GM12878 (cell line): Measurements from ENCODE around the gene PHF20. TPM values are rescaled to one million over a fixed set of nuclear protein-coding genes. Genes with fewer than 3 reads are reported as not detected.

Experiments
- ATF2 ChIP-seq: IDR thresholded peaks from 2 replicates; pipeline ENCODE4 v1.6.1; 2012; ENCODE audit warnings: low read length, inconsistent platforms
- CHD4 ChIP-seq: fragments of 200-600 bp; sonication (generic); IDR thresholded peaks from 2 replicates; pipeline ENCODE4 v1.6.1; 2016; ENCODE audit warnings: mild to moderate bottlenecking
- ELK1 ChIP-seq: IDR thresholded peaks from 2 replicates; pipeline ENCODE4 v1.6.1; 2012; ENCODE audit warnings: low read depth, low read length, improper control_type of control experiment
- HSF1 ChIP-seq: fragments of 150-350 bp; IDR thresholded peaks from 2 replicates; pipeline ENCODE4 v1.6.1; 2014; ENCODE audit warnings: mild to moderate bottlenecking, low read depth, low read length
- LARP7 ChIP-seq: fragments of 450-650 bp; IDR thresholded peaks from 2 replicates; pipeline ENCODE4 v1.6.1; 2017; ENCODE audit warnings: mild to moderate bottlenecking
- NKRF ChIP-seq: fragments of 450-650 bp; conservative IDR thresholded peaks from 2 replicates; pipeline ENCODE4 v1.6.1; 2017; ENCODE audit warnings: mild to moderate bottlenecking, moderate library complexity
- NR2F1 ChIP-seq: fragments of 450-650 bp; conservative IDR thresholded peaks from 2 replicates; pipeline ENCODE4 v1.6.1; 2017; ENCODE audit warnings: mild to moderate bottlenecking
- NRF1 ChIP-seq: conservative IDR thresholded peaks from 2 replicates; pipeline ENCODE4 v1.6.1; 2011; ENCODE audit warnings: mild to moderate bottlenecking, low read depth, low read length, improper control_type of control experiment
- PRDM15 ChIP-seq: fragments of 450-650 bp; formaldehyde crosslinking; IDR thresholded peaks from 2 replicates; pipeline ENCODE4 v1.4.0; 2020; ENCODE audit warnings: mild to moderate bottlenecking, moderate library complexity
- RAD51 ChIP-seq: fragments of 450-650 bp; IDR thresholded peaks from 2 replicates; pipeline ENCODE4 v1.6.1; 2016; ENCODE audit warnings: moderate library complexity, mild to moderate bottlenecking, inconsistent platforms
- REST ChIP-seq: IDR thresholded peaks from 2 replicates; pipeline ENCODE4 v1.6.1; 2012; ENCODE audit warnings: mild to moderate bottlenecking, low read depth, low read length
- SMARCA5 ChIP-seq: fragments of 450-650 bp; IDR thresholded peaks from 2 replicates; pipeline ENCODE4 v1.6.1; 2017; ENCODE audit warnings: mild to moderate bottlenecking
- SMC3 ChIP-seq: IDR thresholded peaks from 2 replicates; pipeline ENCODE4 v1.6.1; 2011; ENCODE audit warnings: low read length, improper control_type of control experiment, borderline replicate concordance
- ZNF217 ChIP-seq: fragments of 450-650 bp; IDR thresholded peaks from 2 replicates; pipeline ENCODE4 v1.6.1; 2017; ENCODE audit warnings: antibody characterized with exemption, mild to moderate bottlenecking
- polyA plus RNA-seq, 11 experiments: library from polyadenylated mRNA; depleted of rRNA in 4 of 11; unstranded in 6 of 11; stranded (reverse) in 5 of 11; fragments of >200 nt; fragmentation: Nextera tagmentation in 4 of 11; fragmentation: Illumina TruSeq in 1 of 11; extraction: Ambion mirVana in 4 of 11; extraction: Trizol in 1 of 11; gene quantifications; 1 replicate in 1 of 11; 2 replicates in 10 of 11; pipeline versions ENCODE4 v1.2.1 to v1.2.3, GENCODE V29; 2011 to 2016; ENCODE audit warnings: inconsistent platforms in 2 of 11, missing spikeins in 2 of 11, low read depth in 1 of 11
- total RNA-seq, 4 experiments: library from RNA; depleted of rRNA in 3 of 4; stranded (reverse); fragments of >200 nt in 3 of 4; fragmentation: Illumina TruSeq in 1 of 4; extraction: Trizol in 1 of 4; gene quantifications; 2 replicates each; pipeline versions ENCODE4 v1.2.1 to v1.2.3, GENCODE V29; 2013 to 2021

The PHF20 gene
- total and polyA plus RNA-seq, 10 of the 15 experiments (the other 5 are each of a cell fraction or from before 2014, with no cell fraction given) = 31.6 to 91.2 (median 46.8) TPM

GRCh38 chr20:35954200-35954906 lies 182.5 kb downstream of the PHF20 start, which contains the start of gene SCAND1 (continued):
- TF ChIP-seq ATF2 (peak; percentile 20; the same call in 1 of the 2 replicates), NKRF (0 out of 2 replicates have a peak, but pooled peaks have one; percentile 51), ELK1 (peak; percentile 92), ZNF217 (no peak), NRF1 (peak; percentile 82), SMC3 (peak; percentile 43; the same call in 1 of the 2 replicates), PRDM15 (CRISPR knock-in tag) (no peak), LARP7 (peak; percentile 29; the same call in 1 of the 2 replicates), HSF1 (peak; percentile 16; the same call in 1 of the 2 replicates), CHD4 (no peak), RAD51 (no peak), REST (no peak), SMARCA5 (peak; percentile 96), NR2F1 (peak; percentile 87)
